Measurements from ENCODE around the gene DHRS3. TPM values are rescaled to one million over a fixed set of nuclear protein-coding genes. Genes with fewer than 3 reads are reported as not detected.

DHRS3 gene
- total and polyA plus RNA-seq, 2 of the 13 experiments (the other 11 are each of a cell fraction or from before 2014, with no cell fraction given): 48.5 to 90.5 TPM

GRCh38 chr1:12604114-12604874, 13.7 kb downstream of the DHRS3 start (continued):
- TF ChIP-seq NFE2L2 (IDR thresholded peaks at IDR 0.05; ENCODE audit: low read length) (no peak), ZNF44 (CRISPR knock-in tag; IDR thresholded peaks at IDR 0.05) (no peak), AHR (CRISPR knock-in tag; IDR thresholded peaks at IDR 0.05) (no peak), SMAD3 (CRISPR knock-in tag; IDR thresholded peaks at IDR 0.05) (0 out of 2 replicates have a peak, but pooled peaks have one; percentile 68), SMYD3 (CRISPR knock-in tag; IDR thresholded peaks at IDR 0.05) (no peak), MBD4 (IDR thresholded peaks at IDR 0.05; ENCODE audit: borderline replicate concordance, low read length) (no peak), ZFY (CRISPR knock-in tag; IDR thresholded peaks at IDR 0.05) (no peak), ZNF615 (CRISPR knock-in tag; IDR thresholded peaks at IDR 0.05; ENCODE audit: borderline replicate concordance) (no peak), NFIC (IDR thresholded peaks at IDR 0.05; ENCODE audit: low read length) (peak; percentile 82), ZNF75D (CRISPR knock-in tag; IDR thresholded peaks at IDR 0.05; ENCODE audit: borderline replicate concordance) (no peak), CENPX (CRISPR knock-in tag; IDR thresholded peaks at IDR 0.05) (no peak), ZFP36L2 (CRISPR knock-in tag; IDR thresholded peaks at IDR 0.05) (no peak), PHF8 (CRISPR knock-in tag; IDR thresholded peaks at IDR 0.05) (no peak), JUN (CRISPR knock-in tag; IDR thresholded peaks at IDR 0.05) (0 out of 2 replicates have a peak, but pooled peaks have one; percentile 48), ZNF883 (CRISPR knock-in tag; IDR thresholded peaks at IDR 0.05; ENCODE audit: not compliant biosample characterization) (no peak), ZKSCAN8 (CRISPR knock-in tag; IDR thresholded peaks at IDR 0.05; ENCODE audit: borderline replicate concordance) (peak; percentile 86), ARID2 (CRISPR knock-in tag; IDR thresholded peaks at IDR 0.05; ENCODE audit: borderline replicate concordance) (no peak), TRIM24 (CRISPR knock-in tag; IDR thresholded peaks at IDR 0.05) (no peak), ZNF235 (CRISPR knock-in tag; IDR thresholded peaks at IDR 0.05; ENCODE audit: borderline replicate concordance) (no peak), MYNN (CRISPR knock-in tag; IDR thresholded peaks at IDR 0.05; ENCODE audit: low read depth) (no peak), SRSF9 (IDR thresholded peaks at IDR 0.05; ENCODE audit: borderline replicate concordance, insufficient read depth, low read depth, low read length, poor library complexity, severe bottlenecking) (no peak), ARNTL (CRISPR knock-in tag; IDR thresholded peaks at IDR 0.05) (0 out of 2 replicates have a peak, but pooled peaks have one; percentile 56)
- TF ChIP-seq, protein P1, sequence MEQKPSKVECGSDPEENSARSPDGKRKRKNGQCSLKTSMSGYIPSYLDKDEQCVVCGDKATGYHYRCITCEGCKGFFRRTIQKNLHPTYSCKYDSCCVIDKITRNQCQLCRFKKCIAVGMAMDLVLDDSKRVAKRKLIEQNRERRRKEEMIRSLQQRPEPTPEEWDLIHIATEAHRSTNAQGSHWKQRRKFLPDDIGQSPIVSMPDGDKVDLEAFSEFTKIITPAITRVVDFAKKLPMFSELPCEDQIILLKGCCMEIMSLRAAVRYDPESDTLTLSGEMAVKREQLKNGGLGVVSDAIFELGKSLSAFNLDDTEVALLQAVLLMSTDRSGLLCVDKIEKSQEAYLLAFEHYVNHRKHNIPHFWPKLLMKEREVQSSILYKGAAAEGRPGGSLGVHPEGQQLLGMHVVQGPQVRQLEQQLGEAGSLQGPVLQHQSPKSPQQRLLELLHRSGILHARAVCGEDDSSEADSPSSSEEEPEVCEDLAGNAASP (CRISPR knock-in tag; IDR thresholded peaks at IDR 0.05; ENCODE audit: borderline replicate concordance): peak; percentile 94
- TF ChIP-seq, protein P2, sequence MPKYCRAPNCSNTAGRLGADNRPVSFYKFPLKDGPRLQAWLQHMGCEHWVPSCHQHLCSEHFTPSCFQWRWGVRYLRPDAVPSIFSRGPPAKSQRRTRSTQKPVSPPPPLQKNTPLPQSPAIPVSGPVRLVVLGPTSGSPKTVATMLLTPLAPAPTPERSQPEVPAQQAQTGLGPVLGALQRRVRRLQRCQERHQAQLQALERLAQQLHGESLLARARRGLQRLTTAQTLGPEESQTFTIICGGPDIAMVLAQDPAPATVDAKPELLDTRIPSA (CRISPR knock-in tag; IDR thresholded peaks at IDR 0.05; ENCODE audit: borderline replicate concordance): no peak
- TF ChIP-seq, protein P3, sequence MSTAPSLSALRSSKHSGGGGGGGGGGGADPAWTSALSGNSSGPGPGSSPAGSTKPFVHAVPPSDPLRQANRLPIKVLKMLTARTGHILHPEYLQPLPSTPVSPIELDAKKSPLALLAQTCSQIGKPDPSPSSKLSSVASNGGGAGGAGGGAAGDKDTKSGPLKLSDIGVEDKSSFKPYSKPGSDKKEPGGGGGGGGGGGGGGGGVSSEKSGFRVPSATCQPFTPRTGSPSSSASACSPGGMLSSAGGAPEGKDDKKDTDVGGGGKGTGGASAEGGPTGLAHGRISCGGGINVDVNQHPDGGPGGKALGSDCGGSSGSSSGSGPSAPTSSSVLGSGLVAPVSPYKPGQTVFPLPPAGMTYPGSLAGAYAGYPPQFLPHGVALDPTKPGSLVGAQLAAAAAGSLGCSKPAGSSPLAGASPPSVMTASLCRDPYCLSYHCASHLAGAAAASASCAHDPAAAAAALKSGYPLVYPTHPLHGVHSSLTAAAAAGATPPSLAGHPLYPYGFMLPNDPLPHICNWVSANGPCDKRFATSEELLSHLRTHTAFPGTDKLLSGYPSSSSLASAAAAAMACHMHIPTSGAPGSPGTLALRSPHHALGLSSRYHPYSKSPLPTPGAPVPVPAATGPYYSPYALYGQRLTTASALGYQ (CRISPR knock-in tag; IDR thresholded peaks at IDR 0.05): peak; percentile 67; the same call in 1 of the 2 replicates
- TF ChIP-seq, protein P4, sequence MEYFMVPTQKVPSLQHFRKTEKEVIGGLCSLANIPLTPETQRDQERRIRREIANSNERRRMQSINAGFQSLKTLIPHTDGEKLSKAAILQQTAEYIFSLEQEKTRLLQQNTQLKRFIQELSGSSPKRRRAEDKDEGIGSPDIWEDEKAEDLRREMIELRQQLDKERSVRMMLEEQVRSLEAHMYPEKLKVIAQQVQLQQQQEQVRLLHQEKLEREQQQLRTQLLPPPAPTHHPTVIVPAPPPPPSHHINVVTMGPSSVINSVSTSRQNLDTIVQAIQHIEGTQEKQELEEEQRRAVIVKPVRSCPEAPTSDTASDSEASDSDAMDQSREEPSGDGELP (IDR thresholded peaks at IDR 0.05; ENCODE audit: borderline replicate concordance, low read depth): peak; percentile 62; the same call in 1 of the 2 replicates
